H1 (cell line): ENCODE results near the gene DPYD. TPM values are rescaled to one million over a fixed set of nuclear protein-coding genes. Genes with fewer than 3 reads are reported as not detected.

Source experiments
- CTCF ChIA-PET: fragments of 300-600 bp; sonication (Branson Sonifier 250); formaldehyde crosslinking; loops from one replicate; lab custom pipeline; 2021; ENCODE audit not compliant: partially characterized antibody; lab: Charles Lee
- POLR2A ChIA-PET: fragments of 300-600 bp; sonication (Branson Sonifier 250); formaldehyde crosslinking; loops from one replicate; lab custom pipeline; 2021; ENCODE audit warnings: inconsistent platforms; ENCODE audit not compliant: partially characterized antibody; lab: Charles Lee
- DNase-seq, 2 experiments: peaks; one replicate each; pipeline versions ENCODE4 v3.0.0 to v3.0.0-alpha.2; 2010 to 2022; ENCODE audit warnings: low spot score in 2 of 2, low read depth in 1 of 2, mixed read lengths in 1 of 2
- FAIRE-seq: peaks from 2 replicates; lab custom pipeline; 2011; peaks lifted over from hg19 to GRCh38; lab: Jason Lieb, UNC
- H2AFZ ChIP-seq: 2 replicates; pipeline ENCODE4 v1.8.1; 2012; ENCODE audit warnings: low read length, inconsistent platforms
- H2AK5ac ChIP-seq: 2 replicates; pipeline ENCODE4 v1.6.1; 2013; ENCODE audit warnings: low read depth, low read length
- H2BK120ac ChIP-seq: replicated peaks from 2 replicates; pipeline ENCODE3; 2013; ENCODE audit warnings: low read depth, low read length, inconsistent platforms
- H2BK12ac ChIP-seq: 2 replicates; pipeline ENCODE4 v1.6.1; 2013; ENCODE audit warnings: low read depth, low read length
- H2BK15ac ChIP-seq: 2 replicates; pipeline ENCODE4 v1.6.1; 2013; ENCODE audit warnings: low read length
- H2BK20ac ChIP-seq: 2 replicates; pipeline ENCODE4 v1.6.1; 2013; ENCODE audit warnings: low read length
- H2BK5ac ChIP-seq: 2 replicates; pipeline ENCODE4 v1.6.1; 2013; ENCODE audit warnings: low read depth, low read length
- H3K14ac ChIP-seq: 2 replicates; pipeline ENCODE4 v1.6.1; 2013; ENCODE audit warnings: inconsistent platforms; ENCODE audit not compliant: insufficient read length
- H3K18ac ChIP-seq: 2 replicates; pipeline ENCODE4 v1.6.1; 2013; ENCODE audit warnings: low read length; ENCODE audit errors: extremely low read depth
- H3K23ac ChIP-seq: 2 replicates; pipeline ENCODE4 v1.6.1; 2013; ENCODE audit warnings: inconsistent platforms; ENCODE audit not compliant: insufficient read length
- H3K23me2 ChIP-seq: 2 replicates; pipeline ENCODE4 v1.6.1; 2013; ENCODE audit warnings: low read depth, low read length
- H3K27ac ChIP-seq: 2 replicates; pipeline ENCODE4 v1.6.1; 2011; ENCODE audit warnings: low read depth, low read length, inconsistent platforms
- H3K27me3 ChIP-seq, 4 experiments: replicated peaks in 1 of 4; 1 replicate in 1 of 4; 2 replicates in 3 of 4; pipeline versions ENCODE4 v1.6.1 to v1.8.1; 2011 to 2013; ENCODE audit warnings: low read length in 3 of 4, mild to moderate bottlenecking in 3 of 4, inconsistent platforms in 2 of 4, mixed read lengths in 2 of 4, moderate library complexity in 1 of 4; ENCODE audit not compliant: control insufficient read depth in 3 of 4, insufficient read depth in 3 of 4; ENCODE audit errors: extremely low read depth in 1 of 4
- H3K36me3 ChIP-seq, 4 experiments: 2 replicates each; pipeline versions ENCODE4 v1.6.1 to v1.8.1; 2011 to 2013; ENCODE audit warnings: mild to moderate bottlenecking in 4 of 4, low read length in 3 of 4, moderate library complexity in 2 of 4, control low read depth in 1 of 4, inconsistent platforms in 1 of 4; ENCODE audit not compliant: insufficient read depth in 4 of 4, control insufficient read depth in 2 of 4
- H3K4ac ChIP-seq: replicated peaks from 2 replicates; pipeline ENCODE3; 2013; ENCODE audit warnings: low read length, low read depth, mixed read lengths, inconsistent platforms; ENCODE audit not compliant: insufficient read length
- H3K4me1 ChIP-seq, 4 experiments: replicated peaks in 1 of 4; 1 replicate in 1 of 4; 2 replicates in 3 of 4; pipeline versions ENCODE4 v1.6.1 to v1.8.1; 2011 to 2013; ENCODE audit warnings: low read length in 3 of 4, inconsistent platforms in 2 of 4, mixed read lengths in 1 of 4; ENCODE audit not compliant: insufficient read depth in 4 of 4, control insufficient read depth in 3 of 4
- H3K4me2 ChIP-seq, 2 experiments: 2 replicates each; pipeline versions ENCODE4 v1.6.1 to v1.8.1; 2011 to 2013; ENCODE audit warnings: low read depth in 2 of 2, low read length in 2 of 2, control low read depth in 1 of 2, inconsistent platforms in 1 of 2, mild to moderate bottlenecking in 1 of 2; ENCODE audit not compliant: insufficient read depth in 1 of 2
- H3K4me3 ChIP-seq, 4 experiments: fragments of 200-600, 300-600 bp in 1 of 4; sonication (generic), shearing (Covaris generic), sonication (Bioruptor Twin) in 1 of 4; 2 replicates each; pipeline versions ENCODE4 v1.5.1 to v1.8.1; 2011 to 2016; ENCODE audit warnings: low read length in 4 of 4, low read depth in 3 of 4, control low read depth in 2 of 4, inconsistent platforms in 2 of 4, mild to moderate bottlenecking in 2 of 4, mixed read lengths in 1 of 4, moderate library complexity in 1 of 4; ENCODE audit not compliant: insufficient read depth in 2 of 4; ENCODE audit errors: extremely low read depth in 1 of 4
- H3K56ac ChIP-seq: replicated peaks from 2 replicates; pipeline ENCODE3; 2013; ENCODE audit warnings: low read depth, mild to moderate bottlenecking, mixed read lengths, low read length, inconsistent platforms; ENCODE audit not compliant: insufficient read length
- H3K79me1 ChIP-seq: 2 replicates; pipeline ENCODE4 v1.6.1; 2013; ENCODE audit warnings: low read depth, low read length, control low read depth
- H3K79me2 ChIP-seq, 2 experiments: 2 replicates each; pipeline versions ENCODE4 v1.6.1 to v1.8.1; 2012 to 2013; ENCODE audit warnings: low read length in 2 of 2, mild to moderate bottlenecking in 2 of 2, inconsistent platforms in 1 of 2; ENCODE audit not compliant: insufficient read depth in 2 of 2, control insufficient read depth in 1 of 2
- H3K9ac ChIP-seq, 4 experiments: replicated peaks in 1 of 4; 1 replicate in 1 of 4; 2 replicates in 3 of 4; pipeline versions ENCODE4 v1.6.1 to v1.8.1; 2011 to 2013; ENCODE audit warnings: low read depth in 3 of 4, low read length in 3 of 4, control low read depth in 2 of 4, mild to moderate bottlenecking in 2 of 4, moderate library complexity in 2 of 4, inconsistent platforms in 1 of 4; ENCODE audit errors: extremely low read depth in 1 of 4
- H3K9me3 ChIP-seq, 2 experiments: 2 replicates each; pipeline versions ENCODE4 v1.6.1 to v1.8.1; 2012 to 2013; ENCODE audit warnings: mild to moderate bottlenecking in 2 of 2, moderate library complexity in 2 of 2, control low read depth in 1 of 2, inconsistent platforms in 1 of 2, low read depth in 1 of 2, low read length in 1 of 2, mixed read lengths in 1 of 2; ENCODE audit not compliant: insufficient read depth in 2 of 2
- H4K20me1 ChIP-seq, 2 experiments: replicated peaks in 1 of 2; 2 replicates each; pipeline versions ENCODE3 to v1.8.1; 2011 to 2013; ENCODE audit warnings: inconsistent platforms in 2 of 2, low read length in 2 of 2, mild to moderate bottlenecking in 1 of 2; ENCODE audit not compliant: insufficient read depth in 2 of 2, control insufficient read depth in 1 of 2
- H4K5ac ChIP-seq: 2 replicates; pipeline ENCODE4 v1.6.1; 2013; ENCODE audit warnings: low read length, low read depth, mixed read lengths, inconsistent platforms; ENCODE audit not compliant: insufficient read length
- H4K8ac ChIP-seq: 2 replicates; pipeline ENCODE4 v1.8.0; 2013; ENCODE audit warnings: mild to moderate bottlenecking, moderate library complexity, low read length, inconsistent platforms; ENCODE audit not compliant: insufficient read depth; ENCODE audit errors: extremely low read depth
- H4K91ac ChIP-seq: replicated peaks from 2 replicates; pipeline ENCODE3; 2013; ENCODE audit warnings: low read length, mixed read lengths, inconsistent platforms; ENCODE audit not compliant: insufficient read length
- EGR1 ChIP-seq: IDR thresholded peaks from 2 replicates; pipeline ENCODE4 v1.6.1; 2011; ENCODE audit warnings: low read depth, low read length, borderline replicate concordance
- EZH2 ChIP-seq: fragments of 200-600 bp; sonication (generic); IDR thresholded peaks from 2 replicates; pipeline ENCODE4 v1.7.1; 2012; ENCODE audit warnings: low read depth, mild to moderate bottlenecking, moderate library complexity, low read length, inconsistent platforms; ENCODE audit not compliant: severe bottlenecking
- KDM1A ChIP-seq: fragments of 200-600, 300-600 bp; sonication (generic); IDR thresholded peaks from 2 replicates; pipeline ENCODE4 v1.7.1; 2016; ENCODE audit warnings: mild to moderate bottlenecking, low read length, borderline replicate concordance
- SP1 ChIP-seq: IDR thresholded peaks from 2 replicates; pipeline ENCODE4 v1.6.1; 2011; ENCODE audit warnings: low read depth, low read length
- SP4 ChIP-seq: IDR thresholded peaks from 2 replicates; pipeline ENCODE4 v1.6.1; 2012; ENCODE audit warnings: low read length, inconsistent platforms
- WGBS, 2 experiments: shearing (Covaris generic) in 1 of 2; methylation state at CpG; one replicate each; pipeline versions ENCODE4 v1.1.6 to v1.1.7; 2013 to 2015; ENCODE audit warnings: low lambda C conversion rate in 2 of 2, mixed read lengths in 2 of 2, inconsistent platforms in 1 of 2, low coverage in 1 of 2, missing lambda C conversion rate in 1 of 2; ENCODE audit not compliant: insufficient replicate concordance in 2 of 2, insufficient coverage in 1 of 2, insufficient read length in 1 of 2; ENCODE audit errors: extremely low coverage in 1 of 2, missing lambda C conversion rate in 1 of 2; 5-methylcytosine and 5-hydroxymethylcytosine counted together
- polyA plus RNA-seq, 7 experiments: library from polyadenylated mRNA; depleted of rRNA in 3 of 7; stranded (reverse) in 5 of 7; unstranded in 2 of 7; fragments of >200 nt in 5 of 7; fragments of 200-250 nt in 2 of 7; gene quantifications; 1 replicate in 5 of 7; 2 replicates in 1 of 7; 4 replicates in 1 of 7; pipeline versions ENCODE4 v1.2.1 to v1.2.3, GENCODE V29; 2011 to 2013; ENCODE audit warnings: missing spikeins in 2 of 7, mixed read lengths in 2 of 7
- total RNA-seq: library from RNA; stranded (reverse); fragmentation: NEBNext Ultra II Directional; extraction: Animal tissue kit (Norgen Biotek cat#: 25700); gene quantifications from 2 replicates; pipeline ENCODE4 v1.2.1, GENCODE V29; 2021
- TF ChIP-seq, protein P1 (sequence below): IDR thresholded peaks from 2 replicates; pipeline ENCODE4 v1.6.1; 2011; ENCODE audit warnings: low read length, improper control_type of control experiment

Gene DPYD
- total and polyA plus RNA-seq, 2 of the 8 experiments (the other 6 are each of a cell fraction or from before 2014, with no cell fraction given): 0.29 to 0.73 TPM

DNA sequence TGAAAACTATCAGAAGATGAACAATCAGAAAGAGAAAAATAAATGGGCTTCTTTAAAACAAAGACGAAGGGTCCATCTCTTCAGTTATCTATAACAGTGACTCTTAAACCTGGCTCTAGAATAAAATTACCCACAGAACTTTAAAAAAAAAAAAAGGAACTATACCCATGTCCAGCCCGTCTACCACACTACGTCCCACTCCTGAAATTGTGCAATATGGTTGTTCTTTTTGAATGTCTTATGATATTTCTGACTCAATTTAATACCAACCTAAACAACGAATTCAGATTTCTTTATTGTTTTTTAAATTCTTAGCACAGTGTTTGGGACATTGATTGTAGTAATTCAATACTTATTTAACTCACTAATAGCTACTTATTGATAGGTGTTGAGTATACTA lies 246.3 kb downstream of the DPYD start:
- POLR2A ChIA-PET: no interaction called here
- no peak overlapping the region for H3K18ac ChIP-seq
- H4K91ac ChIP-seq: no peak overlapping the region
- no peaks in the 10 kb centered on the region for H3K79me1 ChIP-seq
- no peak overlapping the region for H3K56ac ChIP-seq
- no peaks in the 10 kb centered on the region for H3K9me3 ChIP-seq
- H3K27me3 ChIP-seq: no peaks in the 10 kb centered on the region
- CTCF ChIA-PET: interaction anchor here (1.3 kb wide), 1 partner anchor 18 kb away, joined by 4 read pairs; no protein-coding TSS in a partner anchor
- H3K4me3 ChIP-seq: no peak overlapping the region
- no peak overlapping the region for H3K9ac ChIP-seq
- no peaks in the 10 kb centered on the region for H4K20me1 ChIP-seq
- no peak overlapping the region for H3K23ac ChIP-seq
- H2AFZ ChIP-seq: no peak overlapping the region
- no peak overlapping the region for H2BK20ac ChIP-seq
- no peak overlapping the region for H2AK5ac ChIP-seq
- H3K4ac ChIP-seq: no peak overlapping the region
- H3K36me3 ChIP-seq: no peaks in the 10 kb centered on the region
- FAIRE-seq: no peak
- no peak overlapping the region for H4K8ac ChIP-seq
- DNase-seq: no peak
- no peaks in the 10 kb centered on the region for H3K23me2 ChIP-seq
- no peak overlapping the region for H2BK12ac ChIP-seq
- H3K14ac ChIP-seq: no peak overlapping the region
- WGBS, 2 experiments: 96% methylated on average over 4 of the region's 4 CpGs; no CpG with 5 or more reads in 1 of the 2 experiments
- H3K4me1 ChIP-seq: no peaks in the 10 kb centered on the region
- no peaks in the 10 kb centered on the region for H3K79me2 ChIP-seq
- no peak overlapping the region for H3K4me2 ChIP-seq
- no peak overlapping the region for H3K27ac ChIP-seq
- H4K5ac ChIP-seq: no peak overlapping the region
- H2BK120ac ChIP-seq: no peak overlapping the region
- H2BK5ac ChIP-seq: no peak overlapping the region
- no peak overlapping the region for H2BK15ac ChIP-seq
- TF ChIP-seq KDM1A (no peak), SP1 (no peak), EZH2 (no peak), SP4 (no peak), EGR1 (no peak)
- TF ChIP-seq, protein P1, sequence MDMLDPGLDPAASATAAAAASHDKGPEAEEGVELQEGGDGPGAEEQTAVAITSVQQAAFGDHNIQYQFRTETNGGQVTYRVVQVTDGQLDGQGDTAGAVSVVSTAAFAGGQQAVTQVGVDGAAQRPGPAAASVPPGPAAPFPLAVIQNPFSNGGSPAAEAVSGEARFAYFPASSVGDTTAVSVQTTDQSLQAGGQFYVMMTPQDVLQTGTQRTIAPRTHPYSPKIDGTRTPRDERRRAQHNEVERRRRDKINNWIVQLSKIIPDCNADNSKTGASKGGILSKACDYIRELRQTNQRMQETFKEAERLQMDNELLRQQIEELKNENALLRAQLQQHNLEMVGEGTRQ: no peak
